Measurements from ENCODE around the gene NAALADL2. TPM values are rescaled to one million over a fixed set of nuclear protein-coding genes. Genes with fewer than 3 reads are reported as not detected.

Gene NAALADL2
- total and polyA plus RNA-seq, 9 of the 15 experiments (the other 6 are each of a cell fraction or from before 2014, with no cell fraction given): 0.29 to 1.1 (median 0.79) TPM; not detected in 1

GRCh38 chr3:175447521-175447920 lies 588.4 kb downstream of the NAALADL2 start:
- in situ Hi-C loops (cut with MboI): no loop called here
- ChIA-PET POLR2A (no interaction called here), CTCF (ENCODE audit: low intra/inter-chr PET ratio) (no interaction called here)
- Histone ChIP-seq H2AFZ (ENCODE audit: low read depth, low read length) (no peak overlapping the region), H3K9ac (ENCODE audit: insufficient read depth in 1 of 2, low read depth in 2 of 2, low read length in 2 of 2) (no peak overlapping the region), H3K27ac (ENCODE audit: extremely low read depth, low read depth, low read length) (no peak overlapping the region), H3K4me2 (ENCODE audit: insufficient read depth, low read length) (no peak overlapping the region), H3K9me3 (replicated peaks; ENCODE audit: control insufficient read depth, insufficient read depth, low read depth, low read length) (no peaks in the 10 kb centered on the region), H3K4me3 (no peak overlapping the region), H3K4me1 (replicated peaks in 1 of 2; ENCODE audit: control insufficient read depth in 2 of 2, insufficient read depth in 2 of 2, low read length in 2 of 2) (no peaks in the 10 kb centered on the region), H3K9me1 (ENCODE audit: control insufficient read depth, insufficient read depth, low read length) (no peaks in the 10 kb centered on the region), H3K79me2 (ENCODE audit: control insufficient read depth, insufficient read depth, low read length) (no peaks in the 10 kb centered on the region), H3K36me3 (ENCODE audit: control insufficient read depth, insufficient read depth, low read length) (no peaks in the 10 kb centered on the region), H4K20me1 (replicated peaks; ENCODE audit: control insufficient read depth, insufficient read depth, low read length) (no peaks in the 10 kb centered on the region), H3K27me3 (ENCODE audit: control insufficient read depth in 2 of 2, insufficient read depth in 2 of 2, low read length in 2 of 2) (no peaks in the 10 kb centered on the region)
- no TSS peak for BruUV-seq (replicated peaks)
- no peak for TF ChIP-seq U2AF2 (optimal IDR thresholded peaks at IDR 0.05; ENCODE audit: low read depth, low read length)
- no peak for TF ChIP-seq ZNF197 (CRISPR knock-in tag; IDR thresholded peaks at IDR 0.05; ENCODE audit: low read depth)
- no peak for TF ChIP-seq ZSCAN32 (CRISPR knock-in tag; IDR thresholded peaks at IDR 0.05)
- WGBS (ENCODE audit: insufficient coverage, low coverage, missing lambda C conversion rate): 3% methylated on average over 6 of the region's 6 CpGs
- intact Hi-C loops (cut with micrococcal nuclease): no loop called here
- DNase-seq (ENCODE audit: extremely low read depth in 1 of 4, low spot score in 3 of 4) (no peak), ATAC-seq (no peak), FAIRE-seq (no peak)

- POLR2A ChIA-PET: no interaction called here
- no peak for TF ChIP-seq ARID2 (IDR thresholded peaks at IDR 0.05)
- no peak for TF ChIP-seq TRIM25 (IDR thresholded peaks at IDR 0.05; ENCODE audit: borderline replicate concordance)
- no peak for TF ChIP-seq DLX4 (CRISPR knock-in tag; IDR thresholded peaks at IDR 0.05)
- no peak for TF ChIP-seq CTCF (IDR thresholded peaks at IDR 0.05 in 2 of 3, conservative IDR thresholded peaks at IDR 0.05 in 1 of 3; ENCODE audit: insufficient read depth in 2 of 3, low read depth in 1 of 3, low read length in 3 of 3)
- no peak for TF ChIP-seq RFX5 (IDR thresholded peaks at IDR 0.05; ENCODE audit: low read depth, low read length)
- no peak for TF ChIP-seq CHD1 (IDR thresholded peaks at IDR 0.05; ENCODE audit: low read length)
- no peak for TF ChIP-seq HMGN3 (IDR thresholded peaks at IDR 0.05; ENCODE audit: borderline replicate concordance, extremely low read depth, insufficient read length, low read depth, low read length)
- TF ChIP-seq THRB (CRISPR knock-in tag; conservative IDR thresholded peaks at IDR 0.05): no peak
These were observed 594.2 kb downstream of the NAALADL2 start for GRCh38 chr3:175453361-175453760.

More at GRCh38 chr3:175453361-175453760, 594.2 kb downstream of the NAALADL2 start:
- H4K20me1 ChIP-seq (replicated peaks; ENCODE audit: control insufficient read depth, insufficient read depth, low read length): no peaks in the 10 kb centered on the region
- no peaks in the 10 kb centered on the region for H3K4me1 ChIP-seq (replicated peaks in 1 of 2; ENCODE audit: control insufficient read depth in 2 of 2, insufficient read depth in 2 of 2, low read length in 2 of 2)
- no peaks in the 10 kb centered on the region for H3K9me1 ChIP-seq (ENCODE audit: control insufficient read depth, insufficient read depth, low read length)
- H2AFZ ChIP-seq (ENCODE audit: low read depth, low read length): no peak overlapping the region
- H3K4me2 ChIP-seq (ENCODE audit: insufficient read depth, low read length): no peak overlapping the region
- ATAC-seq: no peak
- no TSS peak for BruUV-seq (replicated peaks)
- H3K27me3 ChIP-seq (ENCODE audit: control insufficient read depth in 2 of 2, insufficient read depth in 2 of 2, low read length in 2 of 2): no peaks in the 10 kb centered on the region
- H3K27ac ChIP-seq (ENCODE audit: extremely low read depth, low read depth, low read length): no peak overlapping the region
- H3K9me3 ChIP-seq (replicated peaks; ENCODE audit: control insufficient read depth, insufficient read depth, low read depth, low read length): no peaks in the 10 kb centered on the region; the same call in 1 of the 2 replicates
- no peaks in the 10 kb centered on the region for H3K79me2 ChIP-seq (ENCODE audit: control insufficient read depth, insufficient read depth, low read length)
- no peaks in the 10 kb centered on the region for H3K36me3 ChIP-seq (ENCODE audit: control insufficient read depth, insufficient read depth, low read length)
- no peak overlapping the region for H3K9ac ChIP-seq (ENCODE audit: insufficient read depth in 1 of 2, low read depth in 2 of 2, low read length in 2 of 2)
- no peak for DNase-seq (ENCODE audit: extremely low read depth in 1 of 4, low spot score in 3 of 4)
- H3K4me3 ChIP-seq: no peak overlapping the region
- WGBS (ENCODE audit: insufficient coverage, low coverage, missing lambda C conversion rate): 6% methylated on average over 3 of the region's 3 CpGs
- in situ Hi-C loops (cut with MboI): no loop called here
- FAIRE-seq: no peak
- intact Hi-C loops (cut with micrococcal nuclease): no loop called here
- CTCF ChIA-PET (ENCODE audit: low intra/inter-chr PET ratio): no interaction called here
